Panc1 (cell line): Measurements from ENCODE around the gene NKPD1. TPM values are rescaled to one million over a fixed set of nuclear protein-coding genes. Genes with fewer than 3 reads are reported as not detected.
A peak's percentile ranks its signal among the peaks of the same experiment; 100 is the strongest.

Experiments
- ATAC-seq: fragments of 200-7000 bp; cut with Tn5 transposase; 2 replicates; pipeline ENCODE4 v1.9.1; 2020; ENCODE audit warnings: mild to moderate bottlenecking, moderate library complexity
- BruUV-seq: library from RNA; stranded (reverse); fragments of 400-500 nt; replicated peaks from 2 replicates; lab custom pipeline; 2021; lab: Mats Ljungman, UMichigan
- CTCF ChIA-PET: fragments of 300-600 bp; sonication (Branson Sonifier 250); formaldehyde crosslinking; loops from one replicate; lab custom pipeline; 2022; ENCODE audit warnings: antibody characterized with exemption; lab: Charles Lee
- POLR2A ChIA-PET: fragments of 300-600 bp; sonication (Branson Sonifier 250); formaldehyde crosslinking; loops from one replicate; lab custom pipeline; 2022; ENCODE audit warnings: antibody characterized with exemption; lab: Charles Lee
- DNase-seq: peaks from one replicate; pipeline ENCODE4 v3.0.0-alpha.2; 2010; ENCODE audit warnings: low read depth, low spot score
- H3K27ac ChIP-seq: 2 replicates; pipeline ENCODE4 v1.5.1; 2011; ENCODE audit warnings: mild to moderate bottlenecking, low read length, inconsistent platforms
- H3K27me3 ChIP-seq: fragments of 200-500 bp; sonication (Bioruptor generic); 2 replicates; pipeline ENCODE4 v1.6.0; 2014; ENCODE audit warnings: low read length, inconsistent platforms; ENCODE audit not compliant: control insufficient read depth, insufficient read depth
- H3K36me3 ChIP-seq: fragments of 200-500 bp; sonication (Bioruptor generic); 2 replicates; pipeline ENCODE4 v1.5.1; 2014; ENCODE audit warnings: inconsistent platforms, mild to moderate bottlenecking, low read length, moderate library complexity; ENCODE audit not compliant: control insufficient read depth, insufficient read depth
- H3K4me1 ChIP-seq: 2 replicates; pipeline ENCODE4 v1.5.1; 2011; ENCODE audit warnings: inconsistent platforms, mild to moderate bottlenecking, low read length, moderate library complexity; ENCODE audit not compliant: control insufficient read depth, insufficient read depth
- H3K4me3 ChIP-seq, 2 experiments: 2 replicates each; pipeline ENCODE4 v1.5.1; 2011 to 2012; ENCODE audit warnings: low read depth in 2 of 2, low read length in 2 of 2, mild to moderate bottlenecking in 2 of 2, inconsistent platforms in 1 of 2, moderate library complexity in 1 of 2
- H3K9me3 ChIP-seq: fragments of 200-500 bp; sonication (Bioruptor generic); 2 replicates; pipeline ENCODE4 v1.5.1; 2014; ENCODE audit warnings: low read depth, mild to moderate bottlenecking, inconsistent platforms, low read length, moderate library complexity; ENCODE audit not compliant: control insufficient read depth, insufficient read depth
- CTCF ChIP-seq: fragments of 450-650 bp; IDR thresholded peaks from 2 replicates; pipeline ENCODE4 v1.5.1; 2017; ENCODE audit warnings: mild to moderate bottlenecking
- POLR2AphosphoS5 ChIP-seq: IDR thresholded peaks from 2 replicates; pipeline ENCODE4 v1.6.1; 2012; ENCODE audit warnings: mild to moderate bottlenecking, low read depth, low read length, moderate library complexity
- REST ChIP-seq, 2 experiments: IDR thresholded peaks; 2 replicates each; pipeline ENCODE4 v1.6.1; 2011 to 2012; ENCODE audit warnings: low read depth in 2 of 2, control low read depth in 1 of 2, low read length in 1 of 2, mild to moderate bottlenecking in 1 of 2, moderate library complexity in 1 of 2; ENCODE audit not compliant: insufficient read depth in 1 of 2
- SIN3A ChIP-seq: IDR thresholded peaks from 2 replicates; pipeline ENCODE4 v1.6.1; 2012; ENCODE audit warnings: low read depth, mild to moderate bottlenecking, low read length, moderate library complexity, borderline replicate concordance; ENCODE audit not compliant: insufficient read depth
- TCF7L2 ChIP-seq: IDR thresholded peaks from 2 replicates; pipeline ENCODE4 v1.6.1; 2011; ENCODE audit warnings: mild to moderate bottlenecking, low read depth, low read length, inconsistent platforms
- in situ Hi-C: cut with HindIII; loops from 2 replicates; pipeline ENCODE4 v1.10.0; 2016; ENCODE audit warnings: low sequenced_read_pairs, low pct_unique_long_range_greater_than_20kb
- intact Hi-C: fragments of 100-400 bp; cut with micrococcal nuclease; formaldehyde crosslinking; loops from one replicate; pipeline ENCODE4 v1.10.0; 2022; ENCODE audit not compliant: unreplicated experiment
- total RNA-seq: library from RNA; stranded (reverse); gene quantifications from one replicate; pipeline ENCODE4 v1.2.1, GENCODE V29; 2021; ENCODE audit not compliant: unreplicated experiment

The NKPD1 gene
- total RNA-seq, 1 experiment from 2014 or later: 0.05 TPM

- intact Hi-C loops (no loop called here), in situ Hi-C loops (no loop called here)
- Histone ChIP-seq H3K27ac (no peak overlapping the region), H3K36me3 (no peaks in the 10 kb centered on the region), H3K4me3 (no peak overlapping the region), H3K27me3 (no peaks in the 10 kb centered on the region), H3K9me3 (no peaks in the 10 kb centered on the region), H3K4me1 (no peaks in the 10 kb centered on the region)
- ATAC-seq (peak; percentile 83), DNase-seq (no peak)
- no peak for TF ChIP-seq SIN3A
- TF ChIP-seq CTCF: no peak; the same call in 1 of the 2 replicates
- TF ChIP-seq POLR2AphosphoS5: no peak
- TF ChIP-seq REST (IDR thresholded peaks at IDR 0.05; ENCODE audit: insufficient read depth in 1 of 2, low read depth in 2 of 2, low read length in 1 of 2): no peak
- TF ChIP-seq TCF7L2: no peak
- ChIA-PET POLR2A (interaction anchor here (0.7 kb wide), 1 partner anchor 42 kb away, joined by 3 read pairs; no protein-coding TSS in a partner anchor), CTCF (no interaction called here)
- no TSS peak for BruUV-seq
Observed at GRCh38 chr19:45130888-45131615, 29.7 kb downstream of the NKPD1 start.

GRCh38 chr19:45130236-45130635 lies 30.5 kb downstream of the NKPD1 start:
- BruUV-seq: no TSS peak
- intact Hi-C loops: no loop called here
- Histone ChIP-seq H3K27me3 (no peaks in the 10 kb centered on the region), H3K4me1 (no peaks in the 10 kb centered on the region), H3K27ac (no peak overlapping the region), H3K4me3 (no peak overlapping the region), H3K9me3 (no peaks in the 10 kb centered on the region), H3K36me3 (no peaks in the 10 kb centered on the region)
- ChIA-PET CTCF (no interaction called here), POLR2A (no interaction called here)
- in situ Hi-C loops: no loop called here
- ATAC-seq (no peak), DNase-seq (no peak)
- no peak for TF ChIP-seq REST (IDR thresholded peaks at IDR 0.05; ENCODE audit: insufficient read depth in 1 of 2, low read depth in 2 of 2, low read length in 1 of 2)
- no peak for TF ChIP-seq POLR2AphosphoS5
- no peak for TF ChIP-seq TCF7L2
- no peak for TF ChIP-seq CTCF
